Uterus (tissue), 4 donors: ENCODE results near the gene GTF3C5. TPM values are rescaled to one million over a fixed set of nuclear protein-coding genes. Genes with fewer than 3 reads are reported as not detected.

ENCODE experiments used
- DNase-seq, 2 donors: peaks; one replicate each; pipeline ENCODE4 v3.0.0-alpha.2; 2019 to 2020
- H3K27ac ChIP-seq, 2 donors: fragments of 200-600 bp; sonication (generic); 1 replicate in 1 of 2; 2 replicates in 1 of 2; pipeline ENCODE4 v1.5.1; 2016 to 2018
- H3K27me3 ChIP-seq, 2 donors: fragments of 200-600 bp; sonication (generic); one replicate each; pipeline ENCODE4 v1.5.1; 2018 to 2019; ENCODE audit warnings: control low read depth in 1 of 2
- H3K36me3 ChIP-seq, 2 donors: fragments of 200-600 bp; sonication (generic); one replicate each; pipeline ENCODE4 v1.5.1; 2019; ENCODE audit warnings: control low read depth in 1 of 2
- H3K4me1 ChIP-seq, 2 donors: fragments of 200-600 bp; sonication (generic); one replicate each; pipeline ENCODE4 v1.5.1; 2018 to 2019; ENCODE audit warnings: control low read depth in 1 of 2
- H3K4me3 ChIP-seq, 2 donors: fragments of 200-600 bp; sonication (generic); 1 replicate in 1 of 2; 2 replicates in 1 of 2; pipeline ENCODE4 v1.5.1; 2018 to 2019; ENCODE audit warnings: mild to moderate bottlenecking in 1 of 2
- H3K9me3 ChIP-seq, 2 donors: fragments of 200-600 bp; sonication (generic); one replicate each; pipeline ENCODE4 v1.5.1; 2019; ENCODE audit warnings: control low read depth in 1 of 2
- CTCF ChIP-seq, 4 experiments: fragments of 200-600 bp in 2 of 4; fragments of 450-650 bp in 2 of 4; sonication (generic) in 2 of 4; IDR thresholded peaks; one replicate each; pipeline ENCODE4 v1.5.1; 2016 to 2019; ENCODE audit warnings: antibody characterized with exemption in 4 of 4, mild to moderate bottlenecking in 2 of 4, moderate library complexity in 1 of 4
- POLR2A ChIP-seq, 2 donors: fragments of 450-650 bp; IDR thresholded peaks; one replicate each; pipeline ENCODE4 v1.6.1; 2016; ENCODE audit warnings: antibody characterized with exemption in 2 of 2, mild to moderate bottlenecking in 1 of 2, moderate library complexity in 1 of 2
- intact Hi-C: fragments of 100-400 bp; cut with DNase I; formaldehyde crosslinking; loops from one replicate; pipeline ENCODE4 v1.15.1; 2023; ENCODE audit warnings: low total_unique reads
- total RNA-seq, 4 donors: library from RNA; depleted of rRNA in 3 of 4; stranded (reverse); fragments of >200 nt in 3 of 4; gene quantifications; one replicate each; pipeline versions ENCODE4 v1.1.0 to v1.2.4, GENCODE V29; 2014 to 2023
- donor health status: DM: yes; HTN: yes; CAD: no.

GTF3C5 gene
- total RNA-seq, 4 donors from 2014 or later: 26.6 to 52.8 (median 37.1) TPM

GRCh38 chr9:133006731-133007352 is 24.0 kb upstream of the GTF3C5 start:
- Histone ChIP-seq H3K36me3 (no peaks in the 10 kb centered on the region), H3K27ac (no peak overlapping the region), H3K4me1 (no peaks in the 10 kb centered on the region), H3K27me3 (no peaks in the 10 kb centered on the region), H3K4me3 (no peak overlapping the region), H3K9me3 (no peaks in the 10 kb centered on the region)
- no peak for DNase-seq
- intact Hi-C loops: no loop called here
- no peak for TF ChIP-seq POLR2A (IDR thresholded peaks at IDR 0.05)
- TF ChIP-seq CTCF (IDR thresholded peaks at IDR 0.05): no peak

- no peaks in the 10 kb centered on the region for H3K4me1 ChIP-seq
- no peaks in the 10 kb centered on the region for H3K9me3 ChIP-seq
- intact Hi-C loops: no loop called here
- no peaks in the 10 kb centered on the region for H3K27me3 ChIP-seq
- H3K4me3 ChIP-seq: no peak overlapping the region
- TF ChIP-seq CTCF (IDR thresholded peaks at IDR 0.05): no peak
- no peak for TF ChIP-seq POLR2A (IDR thresholded peaks at IDR 0.05)
- DNase-seq: no peak
- H3K36me3 ChIP-seq: no peaks in the 10 kb centered on the region
- H3K27ac ChIP-seq: no peak overlapping the region
Observed at GRCh38 chr9:133008406-133008805, 22.4 kb upstream of the GTF3C5 start.

GRCh38 chr9:133008824-133009223 is 22.0 kb upstream of the GTF3C5 start:
- intact Hi-C loops: no loop called here
- Histone ChIP-seq H3K36me3 (no peaks in the 10 kb centered on the region), H3K27ac (no peak overlapping the region), H3K9me3 (no peaks in the 10 kb centered on the region), H3K4me1 (no peaks in the 10 kb centered on the region), H3K4me3 (no peak overlapping the region), H3K27me3 (no peaks in the 10 kb centered on the region)
- TF ChIP-seq CTCF (IDR thresholded peaks at IDR 0.05): no peak
- TF ChIP-seq POLR2A (IDR thresholded peaks at IDR 0.05): no peak
- DNase-seq: no peak

- H3K9me3 ChIP-seq: no peaks in the 10 kb centered on the region
- H3K27ac ChIP-seq: no peak overlapping the region
- TF ChIP-seq POLR2A (IDR thresholded peaks at IDR 0.05): no peak
- TF ChIP-seq CTCF (IDR thresholded peaks at IDR 0.05): no peak
- intact Hi-C loops: no loop called here
- no peaks in the 10 kb centered on the region for H3K4me1 ChIP-seq
- no peaks in the 10 kb centered on the region for H3K27me3 ChIP-seq
- H3K36me3 ChIP-seq: no peaks in the 10 kb centered on the region
- no peak overlapping the region for H3K4me3 ChIP-seq
- DNase-seq: no peak
Observed at GRCh38 chr9:133009906-133010582, 20.8 kb upstream of the GTF3C5 start.

GRCh38 chr9:133014696-133015095 is 16.1 kb upstream of the GTF3C5 start:
- no peak for TF ChIP-seq CTCF (IDR thresholded peaks at IDR 0.05)
- no peak for TF ChIP-seq POLR2A (IDR thresholded peaks at IDR 0.05)
- intact Hi-C loops: no loop called here
- DNase-seq: no peak

More at GRCh38 chr9:133014696-133015095, 16.1 kb upstream of the GTF3C5 start:
- Histone ChIP-seq H3K27ac (no peak overlapping the region), H3K36me3 (no peaks in the 10 kb centered on the region), H3K4me1 (no peaks in the 10 kb centered on the region), H3K4me3 (no peak overlapping the region), H3K27me3 (no peaks in the 10 kb centered on the region), H3K9me3 (no peaks in the 10 kb centered on the region)
